ENCODE results near the gene LCN2.

- TF ChIP-seq FOXK2 (IDR thresholded peaks at IDR 0.05) (no peak), SP1 (IDR thresholded peaks at IDR 0.05) (no peak), LEF1 (IDR thresholded peaks at IDR 0.05; ENCODE audit: borderline replicate concordance) (no peak)
Measured at GRCh38 chr9:128136816-128137793, 12.1 kb upstream of the LCN2 start.

Data from HEK293T (cell line).